Activated CD8-positive, alpha-beta memory T cell treated with anti-CD3 and anti-CD28 coated beads, Interleukin-2, amount 50 U/mL, for 1 hour (primary cell): ENCODE measurements around the gene GALK2.

Source experiments
- DNase-seq: peaks from one replicate; pipeline ENCODE4 v3.0.0-alpha.2; 2020; ENCODE audit errors: extremely low read depth

The GALK2 gene

DNA sequence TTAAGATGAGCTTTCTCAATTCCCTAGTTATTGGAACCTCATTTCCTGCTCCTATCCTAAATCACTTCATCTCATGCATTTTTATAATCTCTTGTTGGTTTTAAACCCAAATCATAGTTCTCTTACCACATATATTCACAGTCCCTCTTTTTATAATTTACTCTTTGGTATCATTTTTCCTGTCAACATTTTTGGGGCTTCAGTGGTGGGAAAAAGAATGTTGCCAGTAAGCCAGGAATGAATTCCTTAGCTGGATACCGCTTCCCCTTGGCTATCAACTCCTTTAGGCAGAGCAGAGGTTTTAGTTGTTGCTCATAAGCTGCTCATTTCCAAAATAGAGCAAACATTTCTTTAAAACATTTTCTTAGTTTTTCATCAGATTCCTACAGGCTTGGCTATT, 112.3 kb downstream of the GALK2 start:
- no peak for DNase-seq

DNA sequence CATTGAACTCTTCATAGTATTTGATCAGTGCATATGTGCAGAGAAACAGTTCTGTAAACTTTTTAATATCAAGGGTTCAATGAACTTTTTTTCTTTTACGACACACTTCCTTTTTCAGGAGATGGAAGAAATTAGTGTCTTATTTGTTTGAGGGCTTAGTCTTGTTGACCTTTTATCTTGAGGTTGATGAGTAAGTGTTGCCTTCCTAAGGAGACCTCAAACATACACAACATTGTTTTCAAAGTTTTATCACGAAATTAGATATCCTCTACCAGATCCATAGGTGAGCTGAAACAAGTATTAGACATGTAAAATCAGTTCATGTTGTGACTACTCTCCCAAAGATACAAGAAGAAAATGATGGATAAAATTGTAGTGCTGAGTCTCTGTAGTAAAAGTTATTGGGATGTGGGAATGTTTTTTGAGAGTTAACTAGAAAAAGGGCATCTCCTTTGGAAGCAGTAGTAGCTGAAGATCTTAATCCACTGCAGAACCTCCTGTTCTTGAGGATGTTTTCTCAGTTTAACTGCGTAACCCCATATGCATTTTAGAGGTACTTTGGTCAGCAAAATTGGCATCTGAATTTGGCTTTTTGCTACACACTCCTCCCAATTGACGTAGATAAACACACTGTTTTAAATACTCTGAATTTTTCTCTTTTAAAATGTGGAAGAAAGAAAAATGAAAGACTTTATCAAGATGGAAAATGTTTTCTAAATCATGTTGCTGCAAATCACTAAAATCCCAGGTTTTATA, 116.8 kb downstream of the GALK2 start:
- no peak for DNase-seq

DNA sequence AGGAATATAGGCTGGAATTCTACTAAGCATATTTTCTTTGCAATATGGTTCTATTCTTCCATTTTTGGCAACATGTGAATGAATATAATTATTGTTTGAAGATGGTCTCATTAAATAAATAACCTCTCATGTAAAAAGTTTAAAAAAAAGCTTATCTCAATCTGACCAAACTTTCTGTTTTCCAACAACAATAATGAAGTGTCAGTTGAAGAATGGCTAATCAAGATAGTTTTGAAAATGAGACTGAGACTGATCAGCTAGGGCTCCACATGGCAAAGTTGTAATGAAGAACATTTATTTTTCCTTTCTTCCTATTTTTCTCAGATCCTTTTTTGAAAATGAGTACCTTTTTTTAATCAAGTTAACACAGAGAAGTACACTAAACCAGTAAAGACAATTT, 117.4 kb downstream of the GALK2 start:
- DNase-seq: no peak

DNA sequence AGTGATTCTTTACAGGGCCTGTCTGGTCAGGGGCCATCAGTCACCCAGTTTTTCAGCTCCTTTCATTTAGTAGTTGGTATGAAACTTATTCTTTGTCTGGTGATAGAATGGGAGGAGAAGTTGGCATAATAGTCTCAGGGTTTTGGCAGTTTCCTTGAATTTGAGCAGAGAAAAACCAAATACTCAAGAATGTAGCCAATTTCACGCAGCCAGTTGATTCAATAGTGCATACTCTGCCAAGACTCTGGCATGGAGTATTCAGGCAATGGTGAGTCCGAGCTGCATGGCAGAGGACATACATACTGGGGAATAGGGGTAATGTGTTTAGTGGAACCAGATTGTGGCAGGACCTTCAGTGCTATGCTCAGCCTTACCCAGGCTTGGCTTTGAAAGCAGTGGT, 118.3 kb downstream of the GALK2 start:
- DNase-seq: no peak

DNA sequence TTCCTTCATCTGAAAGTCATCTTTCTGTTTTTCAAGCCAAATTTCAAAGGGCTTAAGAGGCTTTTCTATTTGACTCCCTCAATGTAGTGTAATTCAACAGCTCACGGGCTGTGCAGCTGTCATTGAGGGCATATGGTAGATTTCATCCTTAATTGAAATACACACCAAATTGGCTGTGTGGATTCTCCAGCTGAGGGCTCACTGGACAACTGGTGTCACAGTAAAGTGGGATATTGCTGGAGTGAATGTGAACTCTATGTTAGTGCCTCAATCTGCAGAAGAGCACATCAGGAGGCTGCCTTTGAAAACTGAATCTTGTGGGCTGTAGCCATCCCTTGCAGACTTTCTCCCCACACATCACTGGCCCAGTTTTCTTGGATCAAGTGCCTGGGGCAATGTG, 120.1 kb downstream of the GALK2 start:
- no peak for DNase-seq

DNA sequence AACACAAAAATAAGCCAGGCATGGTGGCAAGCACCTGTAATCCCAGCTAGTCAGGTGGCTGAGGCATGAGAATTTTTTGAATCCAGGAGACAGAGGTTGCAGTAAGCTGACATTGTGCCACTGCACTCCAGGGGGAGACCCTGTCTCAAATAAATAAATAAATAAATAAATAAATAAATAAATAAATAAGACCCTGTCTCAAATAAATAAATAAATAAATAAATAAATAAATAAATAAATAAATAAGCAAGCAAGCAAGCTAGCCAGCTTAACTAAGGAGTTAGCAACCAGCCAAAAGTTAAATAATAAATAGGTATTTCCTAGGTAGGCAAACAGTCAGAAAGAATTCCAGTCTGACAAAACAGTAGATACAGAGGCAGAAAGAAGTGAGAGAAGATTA, 123.9 kb downstream of the GALK2 start:
- DNase-seq: no peak

DNA sequence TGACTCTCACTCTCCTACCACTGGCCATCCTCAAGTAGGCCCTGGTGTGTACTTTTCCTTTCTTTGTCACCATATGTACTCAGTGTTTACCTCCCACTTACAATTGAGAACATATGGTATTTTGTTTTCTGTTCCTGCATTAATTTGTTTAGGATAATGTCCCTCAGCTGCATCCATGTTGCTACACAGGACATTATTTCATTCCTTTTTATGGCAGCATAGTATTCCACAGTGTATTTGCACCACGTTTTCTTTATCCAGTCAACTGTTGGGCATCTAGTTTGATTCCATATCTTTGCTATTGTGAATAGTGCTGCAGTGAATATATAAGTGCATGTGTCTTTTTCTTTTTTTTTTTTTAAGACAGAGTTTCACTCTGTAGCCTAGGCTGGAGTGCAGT, 126.2 kb downstream of the GALK2 start:
- DNase-seq: no peak

DNA sequence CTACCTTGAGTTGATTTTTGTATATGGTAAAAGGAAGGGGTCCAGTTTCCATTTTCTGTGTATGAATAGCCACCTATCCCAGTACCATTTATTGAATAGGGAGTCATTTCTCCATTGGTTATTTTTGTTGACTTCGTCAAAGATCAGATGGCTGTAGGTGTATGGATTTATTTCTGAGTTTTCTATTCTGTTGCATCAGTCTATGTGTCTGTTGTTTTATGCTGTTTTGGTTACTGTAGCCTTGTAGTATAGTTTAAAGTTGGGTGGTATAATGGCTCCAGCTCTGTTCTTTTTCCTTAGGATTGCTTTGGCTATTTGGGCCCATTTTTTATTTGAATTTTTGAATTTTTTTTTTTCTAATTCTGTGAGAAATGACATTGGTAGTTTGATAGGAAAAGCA, 127.5 kb downstream of the GALK2 start:
- DNase-seq: no peak

DNA sequence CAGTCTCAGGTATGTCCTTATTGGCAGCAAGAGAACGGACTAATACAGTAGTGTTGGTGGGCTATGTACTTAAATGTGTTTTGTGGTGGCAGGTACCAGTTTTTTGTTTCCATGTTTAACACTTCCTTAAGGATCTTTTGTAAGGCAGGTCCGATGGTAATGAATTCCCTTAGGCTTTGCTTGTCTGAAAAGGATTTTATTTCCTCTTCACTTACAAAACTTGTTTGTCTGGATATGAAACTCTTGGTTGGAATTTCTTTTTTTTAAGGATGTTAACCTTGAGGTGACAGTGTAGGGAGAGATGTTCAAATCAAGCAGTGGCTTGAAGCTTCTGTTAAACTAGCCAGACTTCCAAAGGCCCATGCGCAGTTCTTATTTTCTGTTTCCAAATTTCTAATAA, 130.8 kb downstream of the GALK2 start:
- DNase-seq: no peak

DNA sequence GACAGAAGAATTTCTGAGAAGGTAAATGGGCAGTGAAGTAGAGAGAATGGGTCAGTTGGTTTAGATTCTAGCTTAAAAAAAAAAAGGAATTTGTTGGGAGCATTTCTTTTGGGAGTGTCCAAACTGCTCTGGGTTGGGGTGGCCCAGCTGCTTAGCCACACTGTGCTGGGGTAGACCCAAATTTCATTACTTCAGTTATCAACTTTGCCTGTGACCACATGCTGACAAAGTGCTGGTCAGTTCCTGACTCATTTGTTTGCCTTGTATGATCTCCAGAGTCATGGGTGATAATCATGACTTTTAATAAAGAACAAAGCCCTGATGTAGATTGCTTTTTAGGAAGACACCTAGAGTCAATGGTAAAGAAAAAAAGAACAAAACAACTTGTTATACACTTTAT, 131.5 kb downstream of the GALK2 start:
- no peak for DNase-seq

DNA sequence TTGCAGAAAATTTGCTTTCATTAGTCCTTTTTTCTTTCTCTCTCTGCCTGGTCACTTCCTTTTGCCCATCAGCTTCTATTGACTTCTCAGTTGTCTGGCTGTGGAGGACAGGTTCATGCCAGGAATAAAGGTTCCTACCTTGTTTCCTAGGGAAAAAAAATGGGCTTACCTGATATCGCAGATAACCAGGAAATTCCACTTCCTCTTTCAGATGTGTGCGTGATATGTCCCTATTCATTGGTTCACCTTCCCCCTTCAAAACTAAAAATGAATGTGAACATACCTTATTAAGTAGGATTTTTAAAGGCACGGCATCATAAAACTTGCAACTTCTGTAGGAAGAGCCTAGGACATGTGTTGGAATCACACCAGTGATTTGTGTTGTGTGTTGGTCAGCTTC, 133.0 kb downstream of the GALK2 start:
- DNase-seq: no peak

DNA sequence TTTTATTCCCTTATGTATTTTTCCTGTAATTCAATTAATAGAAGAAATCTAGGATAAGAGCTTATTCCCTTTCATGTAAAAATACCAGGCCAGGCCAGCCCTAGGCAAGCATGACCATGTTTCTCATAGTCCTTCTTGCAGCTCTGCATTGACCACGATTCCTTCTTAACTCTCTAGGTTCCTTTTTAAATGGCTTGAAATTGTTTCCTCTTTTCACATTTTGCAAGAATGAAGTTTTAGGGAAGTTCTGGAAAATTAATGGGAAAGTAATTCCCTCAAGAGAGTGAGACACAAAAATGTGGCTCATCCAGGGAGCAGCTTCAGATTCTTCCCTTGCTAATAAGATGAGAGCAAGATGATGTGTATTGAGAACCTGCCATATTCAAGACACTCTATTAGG, 136.5 kb downstream of the GALK2 start:
- no peak for DNase-seq

DNA sequence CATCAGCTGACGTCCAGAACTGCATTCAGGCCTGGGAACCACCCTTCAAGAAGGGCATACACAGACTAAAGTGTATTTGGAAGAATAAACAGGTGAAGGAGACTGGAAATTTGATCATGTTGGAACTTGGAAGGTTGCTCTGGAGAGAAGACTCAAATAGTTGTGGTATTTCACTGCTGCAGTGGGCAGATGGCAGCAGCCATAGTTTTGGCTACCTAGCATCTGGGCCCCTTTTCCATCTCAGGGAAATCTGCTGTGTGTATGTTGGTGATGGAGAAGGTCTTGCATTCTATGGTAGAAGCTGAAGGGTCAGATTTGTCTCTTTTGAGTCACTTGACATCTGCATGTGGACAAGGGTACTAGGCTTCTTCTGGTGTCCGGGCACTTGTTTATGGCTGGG, 138.6 kb downstream of the GALK2 start:
- no peak for DNase-seq

DNA sequence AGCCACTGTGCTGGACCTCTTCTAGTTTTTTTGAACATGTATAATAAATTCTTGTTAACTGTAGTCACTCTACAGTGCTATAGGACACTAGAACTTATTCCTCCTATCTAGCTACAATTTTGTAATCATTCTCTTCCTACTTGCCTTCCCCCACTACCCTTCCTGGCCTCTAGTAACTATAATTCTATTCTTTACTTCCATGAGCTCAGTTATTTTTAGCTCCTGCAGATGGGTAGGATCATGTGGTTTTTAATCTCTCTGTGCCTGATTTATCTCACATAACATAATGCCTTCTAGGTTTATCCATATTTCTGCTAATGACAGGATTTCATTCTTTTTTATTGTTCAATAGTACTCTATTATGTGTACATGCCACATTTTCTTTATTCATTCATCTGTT, 139.8 kb downstream of the GALK2 start:
- no peak for DNase-seq

DNA sequence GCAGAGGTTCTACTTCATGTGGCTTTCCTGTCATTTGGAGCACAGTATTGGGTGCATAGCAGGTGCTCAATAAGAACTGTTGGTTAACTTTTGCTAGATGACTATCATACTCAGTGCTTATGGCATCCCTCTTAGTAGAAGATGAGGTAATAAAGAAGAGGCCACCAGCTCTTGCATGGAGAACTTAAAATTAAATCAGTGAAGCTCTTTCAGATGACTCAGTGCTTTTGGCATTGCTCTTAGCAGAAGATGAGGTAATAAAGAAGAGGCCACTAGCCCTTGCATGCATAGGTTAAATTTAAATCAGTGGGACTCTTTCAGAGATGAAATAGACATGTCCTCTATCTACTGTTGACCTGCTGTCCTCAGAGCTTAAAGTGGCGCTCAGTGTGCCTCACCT, 143.6 kb downstream of the GALK2 start:
- DNase-seq: no peak

DNA sequence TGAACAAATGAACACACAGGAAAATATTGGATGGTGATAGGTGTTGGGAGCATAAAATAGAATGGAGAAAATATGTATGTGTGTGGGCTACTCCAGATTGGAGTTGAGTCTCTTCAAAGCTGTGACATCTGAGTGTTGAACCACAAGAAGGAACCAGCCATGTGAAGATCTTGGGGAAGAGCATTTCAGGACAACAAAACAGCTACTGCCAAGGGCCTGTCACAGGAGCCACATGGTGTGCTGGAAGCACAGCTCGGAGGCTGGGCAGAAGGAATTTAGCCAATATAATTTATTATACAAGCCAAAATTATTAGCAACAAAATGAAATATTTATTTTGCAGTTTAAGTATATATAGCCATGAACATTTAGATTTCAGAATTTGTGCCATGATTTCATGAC, 144.7 kb downstream of the GALK2 start:
- DNase-seq: no peak

DNA sequence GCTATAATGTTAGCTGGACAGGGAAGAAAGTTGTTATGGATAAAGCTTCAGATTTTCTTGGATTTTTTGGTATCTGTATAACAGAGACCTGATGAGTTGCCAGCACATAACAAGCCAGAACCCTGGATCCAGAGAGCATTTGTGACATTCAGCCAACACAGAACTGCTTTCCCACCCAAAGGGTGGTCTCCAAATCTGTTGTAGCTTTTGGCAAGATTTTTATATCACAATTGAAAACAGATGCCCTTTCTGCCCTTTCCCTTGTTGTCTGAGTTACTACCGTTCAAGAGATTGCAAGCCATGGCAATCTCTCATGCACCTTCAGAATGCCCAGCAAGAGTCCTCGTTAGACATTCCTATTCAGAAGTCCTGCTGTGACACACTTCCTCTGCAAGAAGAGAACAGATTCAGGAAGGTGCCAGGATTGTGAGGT, 145.4 kb downstream of the GALK2 start:
- no peak for DNase-seq

DNA sequence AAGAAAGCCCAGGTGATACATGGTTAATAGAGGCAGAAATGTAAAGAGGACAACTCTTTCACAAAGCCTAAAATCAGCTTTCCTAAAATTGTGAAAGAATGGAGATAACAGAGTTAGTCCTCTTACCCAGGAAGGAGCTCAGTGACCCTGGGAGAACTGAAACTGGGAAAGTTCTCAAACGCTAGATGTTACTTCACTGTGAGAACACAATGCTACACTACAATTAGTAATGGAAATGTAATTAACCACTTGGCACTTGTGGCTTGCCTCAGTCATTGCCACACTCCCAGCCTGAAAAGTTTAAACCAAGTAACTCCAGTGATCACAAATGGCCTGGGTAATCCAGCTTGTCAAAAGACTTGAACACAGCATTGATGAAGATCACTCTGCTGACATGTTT, 150.3 kb downstream of the GALK2 start:
- DNase-seq: no peak

DNA sequence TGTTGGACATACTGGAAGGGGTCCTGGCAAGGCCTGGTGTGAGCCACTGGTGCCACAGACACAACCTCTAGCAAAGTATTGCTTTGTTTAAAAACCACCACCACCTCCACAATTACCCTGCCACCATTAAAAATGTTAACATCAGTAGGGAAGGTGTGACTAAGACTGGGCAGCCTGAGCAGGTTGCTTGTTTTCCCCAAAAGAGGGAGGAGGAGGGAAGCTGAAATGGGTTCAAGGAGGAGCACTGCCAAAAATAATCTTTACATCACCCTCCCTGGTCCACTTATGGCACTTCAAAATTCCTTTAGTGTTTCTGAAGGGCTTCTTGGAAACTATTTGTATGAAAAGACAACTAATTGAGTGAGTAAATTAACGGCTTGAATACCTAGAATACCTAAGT, 153.2 kb downstream of the GALK2 start:
- no peak for DNase-seq

DNA sequence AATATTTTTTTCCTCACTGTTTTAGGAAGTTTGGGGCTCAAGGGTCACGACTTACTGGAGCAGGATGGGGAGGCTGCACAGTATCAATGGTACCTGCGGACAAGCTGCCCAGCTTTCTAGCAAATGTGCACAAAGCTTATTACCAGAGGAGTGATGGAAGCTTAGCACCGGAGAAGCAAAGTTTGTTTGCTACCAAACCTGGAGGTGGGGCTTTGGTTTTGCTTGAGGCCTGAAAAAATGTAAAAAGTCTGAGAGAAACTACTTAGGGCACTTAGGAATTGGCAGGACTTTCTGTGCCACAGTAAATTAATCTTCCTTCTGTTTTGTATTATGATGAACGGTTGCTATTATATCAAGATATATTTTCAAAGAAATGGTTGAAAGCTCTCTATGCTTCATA, 157.9 kb downstream of the GALK2 start:
- DNase-seq: no peak

DNA sequence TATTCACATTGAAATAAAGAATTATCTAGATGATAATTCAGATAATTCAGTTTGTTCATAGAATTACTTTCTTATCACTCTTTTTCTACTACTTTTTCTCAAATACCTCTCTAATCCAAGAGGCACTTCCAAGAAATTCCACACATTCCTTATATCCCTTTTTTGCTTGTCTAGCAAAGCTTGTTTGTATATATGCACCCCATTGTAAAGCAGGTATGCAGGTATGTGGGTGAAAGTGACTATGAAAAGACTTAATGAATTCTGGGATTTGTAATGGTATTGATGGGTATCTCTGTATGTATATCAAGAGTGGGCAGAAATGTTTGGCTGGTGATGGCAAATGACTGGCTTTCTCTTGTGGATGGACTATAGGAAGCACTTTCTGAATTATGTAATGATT, 158.9 kb downstream of the GALK2 start:
- no peak for DNase-seq

DNA sequence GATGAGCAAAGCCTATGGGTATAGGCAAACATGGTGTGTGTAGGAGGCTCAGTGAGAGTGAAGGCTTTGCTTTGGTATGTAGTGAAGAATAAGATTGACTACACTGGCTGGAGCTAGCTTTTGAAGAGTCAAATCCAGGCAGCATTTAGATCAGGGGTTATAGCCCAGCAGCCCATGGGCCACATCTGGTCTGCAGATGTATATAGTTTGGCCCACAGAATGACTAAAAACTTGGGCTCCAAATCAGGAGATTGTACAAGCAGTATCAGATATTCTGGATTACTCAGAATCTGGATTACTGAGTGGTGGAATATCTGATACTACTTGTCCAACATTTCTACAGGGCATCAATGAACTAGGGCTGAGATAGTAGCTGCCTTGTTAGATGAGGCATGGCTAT, 160.1 kb downstream of the GALK2 start:
- no peak for DNase-seq

DNA sequence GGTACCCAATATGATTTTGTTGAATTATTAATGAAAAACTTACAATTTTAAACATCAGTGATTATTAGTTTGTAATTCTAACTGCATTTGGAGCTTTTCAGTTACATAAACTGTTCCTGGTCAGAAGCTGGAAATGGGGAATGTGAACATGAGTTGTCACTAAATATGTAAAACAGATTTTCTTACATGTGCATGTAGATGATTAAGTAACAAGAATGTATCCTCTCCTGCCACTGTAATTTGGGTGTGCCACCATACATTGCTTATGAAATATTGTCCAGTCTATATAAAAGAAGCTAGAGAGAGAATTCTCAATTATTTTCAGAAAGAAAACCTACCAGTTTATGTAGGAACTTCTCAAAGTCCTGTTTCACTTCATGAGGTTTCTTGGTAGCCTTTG, 161.4 kb downstream of the GALK2 start:
- DNase-seq: no peak

DNA sequence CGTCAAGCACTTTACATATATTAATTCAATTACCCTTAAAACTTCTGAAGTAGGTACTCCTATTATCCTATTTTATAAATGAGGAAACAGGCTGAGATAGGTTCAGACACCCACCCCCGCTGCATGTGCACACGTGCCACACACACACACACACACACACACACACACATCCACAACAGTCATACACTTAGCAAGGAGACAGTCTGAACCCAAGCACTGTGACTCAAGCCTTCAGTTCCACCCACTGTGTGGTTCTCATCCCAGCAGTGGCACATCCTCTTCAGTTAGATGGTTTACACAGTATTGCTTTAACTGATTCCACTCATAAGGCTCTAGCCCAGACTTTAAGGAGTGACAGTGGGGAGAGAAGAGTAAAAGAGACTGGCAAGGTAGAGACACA, 161.9 kb downstream of the GALK2 start:
- no peak for DNase-seq
